NCI-H69 (cell line): ENCODE results near the gene TRIP10.
"Not testable (repeated sequence)": the region's sequence is repeated elsewhere in the genome, so short reads cannot be mapped to it uniquely, and the experiment has no call there.

Experiments
- DNase-seq: peaks from one replicate; lab custom pipeline; 2025; lab: John Stamatoyannopoulos, UW

Gene TRIP10

GRCh38 chr19:6794686-6795431 lies 55.4 kb downstream of the TRIP10 start:
- DNase-seq = no peak

- no peak for DNase-seq
Observed at GRCh38 chr19:6796278-6796677, 56.8 kb downstream of the TRIP10 start.

GRCh38 chr19:6797646-6798045 lies 58.2 kb downstream of the TRIP10 start:
- no peak for DNase-seq

- not testable (repeated sequence) for DNase-seq
Observed at GRCh38 chr19:6800160-6800790, 60.8 kb downstream of the TRIP10 start.

GRCh38 chr19:6800991-6801484 lies 61.6 kb downstream of the TRIP10 start:
- DNase-seq = no peak
